GM13977 (cell line): ENCODE results near the gene RLIM.

Experiments
- DNase-seq: peaks from one replicate; pipeline ENCODE4 v3.0.0; 2012; ENCODE audit warnings: low spot score
- in situ Hi-C: fragments of 300-500 bp; cut with MboI; formaldehyde crosslinking; loops from one replicate; pipeline ENCODE4 v1.12.0; 2022; ENCODE audit warnings: low sequenced_read_pairs, low pct_unique_long_range_greater_than_20kb, mixed read lengths, inconsistent platforms; ENCODE audit not compliant: unreplicated experiment
- TF ChIP-seq, protein P1 (sequence below): IDR thresholded peaks from 2 replicates; pipeline ENCODE4 v1.5.1; 2012; ENCODE audit warnings: mild to moderate bottlenecking, control low read depth; ENCODE audit not compliant: insufficient read depth; ENCODE audit errors: extremely low read depth, missing control alignments

RLIM gene

DNA sequence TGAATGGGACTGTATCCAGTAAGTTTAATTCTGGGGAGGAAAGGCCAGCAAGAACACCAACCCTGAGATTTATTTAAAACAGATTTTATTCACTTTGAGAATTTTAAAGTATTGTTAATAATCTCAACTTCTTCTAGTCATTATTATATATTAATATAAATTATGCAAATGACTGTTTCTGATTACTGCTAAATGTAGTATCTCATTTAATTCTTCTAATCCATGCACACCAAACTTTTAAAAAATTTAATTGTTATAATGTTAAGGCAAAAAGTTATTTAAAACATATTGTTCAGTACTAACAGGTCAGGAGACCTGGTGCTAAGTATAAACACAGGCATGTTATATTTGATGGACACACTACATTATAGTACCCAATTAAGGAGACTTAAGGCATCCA lies 8.1 kb downstream of the RLIM start:
- no peak for DNase-seq
- in situ Hi-C loops = loop anchor here (25.0 kb wide), 1 partner anchor 306 kb away; no protein-coding TSS in a partner anchor
- TF ChIP-seq, protein P1, sequence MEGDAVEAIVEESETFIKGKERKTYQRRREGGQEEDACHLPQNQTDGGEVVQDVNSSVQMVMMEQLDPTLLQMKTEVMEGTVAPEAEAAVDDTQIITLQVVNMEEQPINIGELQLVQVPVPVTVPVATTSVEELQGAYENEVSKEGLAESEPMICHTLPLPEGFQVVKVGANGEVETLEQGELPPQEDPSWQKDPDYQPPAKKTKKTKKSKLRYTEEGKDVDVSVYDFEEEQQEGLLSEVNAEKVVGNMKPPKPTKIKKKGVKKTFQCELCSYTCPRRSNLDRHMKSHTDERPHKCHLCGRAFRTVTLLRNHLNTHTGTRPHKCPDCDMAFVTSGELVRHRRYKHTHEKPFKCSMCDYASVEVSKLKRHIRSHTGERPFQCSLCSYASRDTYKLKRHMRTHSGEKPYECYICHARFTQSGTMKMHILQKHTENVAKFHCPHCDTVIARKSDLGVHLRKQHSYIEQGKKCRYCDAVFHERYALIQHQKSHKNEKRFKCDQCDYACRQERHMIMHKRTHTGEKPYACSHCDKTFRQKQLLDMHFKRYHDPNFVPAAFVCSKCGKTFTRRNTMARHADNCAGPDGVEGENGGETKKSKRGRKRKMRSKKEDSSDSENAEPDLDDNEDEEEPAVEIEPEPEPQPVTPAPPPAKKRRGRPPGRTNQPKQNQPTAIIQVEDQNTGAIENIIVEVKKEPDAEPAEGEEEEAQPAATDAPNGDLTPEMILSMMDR = no peak

DNA sequence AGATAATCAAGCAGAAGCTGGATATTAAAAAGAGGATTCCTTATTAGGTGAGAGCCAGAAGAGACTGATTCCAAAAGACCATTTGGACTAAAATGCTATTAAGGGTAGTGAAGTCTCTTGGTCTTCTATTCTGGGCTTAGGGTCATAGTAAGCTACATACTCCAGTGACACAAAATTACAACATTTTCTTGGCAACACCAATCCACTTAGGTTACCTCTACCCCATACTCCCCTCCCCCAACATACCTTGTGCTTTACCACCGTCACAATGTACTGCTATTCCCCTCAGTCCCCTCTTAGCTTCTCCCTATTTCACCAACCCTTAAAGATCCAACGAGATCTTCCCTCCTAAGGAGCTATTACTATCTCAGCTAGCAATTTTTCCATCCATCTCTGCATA lies 11.4 kb downstream of the RLIM start:
- DNase-seq = no peak
- TF ChIP-seq, protein P1 = no peak
- in situ Hi-C loops = loop anchor here (25.0 kb wide), 1 partner anchor 309 kb away; no protein-coding TSS in a partner anchor

DNA sequence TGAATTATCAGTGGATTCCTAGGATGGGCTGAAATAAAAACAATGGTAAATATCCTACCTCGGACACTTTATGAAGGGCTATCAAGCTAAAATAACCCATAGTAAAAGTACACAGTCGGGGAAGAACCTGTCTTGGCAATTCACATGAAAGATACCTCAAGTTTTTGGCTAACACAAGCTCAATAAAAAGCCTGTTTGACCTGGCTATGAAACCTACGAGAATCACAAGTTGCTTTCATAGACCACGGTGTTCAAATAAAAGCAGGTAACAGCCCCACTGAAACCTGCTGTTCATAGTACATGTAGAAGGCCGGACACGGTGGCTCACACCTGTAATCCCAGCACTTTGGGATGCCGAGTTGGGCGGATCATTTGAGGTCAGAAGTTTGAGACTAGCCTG lies 12.3 kb downstream of the RLIM start:
- in situ Hi-C loops = loop anchor here (25.0 kb wide), 1 partner anchor 310 kb away; no protein-coding TSS in a partner anchor

DNA sequence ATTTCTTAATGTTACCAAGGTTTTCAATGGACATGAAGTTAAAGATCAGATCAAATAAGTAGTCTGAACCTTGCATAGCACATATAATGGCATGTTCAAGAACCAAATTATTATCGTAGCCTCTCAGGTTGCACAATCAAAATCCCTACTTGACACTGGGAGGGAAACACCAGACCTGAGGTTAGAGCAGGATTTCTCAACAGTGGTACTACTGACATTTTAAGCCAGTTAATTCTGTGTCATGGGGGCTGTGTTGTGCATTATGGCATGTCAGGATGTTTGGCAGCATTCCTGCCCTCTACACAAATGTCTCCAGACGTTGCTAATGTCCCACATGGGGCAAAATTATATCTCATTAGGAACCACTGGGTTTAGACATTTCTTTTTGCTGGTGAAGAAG lies 20.8 kb downstream of the RLIM start:
- no peak for DNase-seq
- TF ChIP-seq, protein P1 = no peak
- in situ Hi-C loops = no loop called here

More for the DNA sequence above, 12.3 kb downstream of the RLIM start:
- TF ChIP-seq, protein P1 = no peak
- DNase-seq = no peak

DNA sequence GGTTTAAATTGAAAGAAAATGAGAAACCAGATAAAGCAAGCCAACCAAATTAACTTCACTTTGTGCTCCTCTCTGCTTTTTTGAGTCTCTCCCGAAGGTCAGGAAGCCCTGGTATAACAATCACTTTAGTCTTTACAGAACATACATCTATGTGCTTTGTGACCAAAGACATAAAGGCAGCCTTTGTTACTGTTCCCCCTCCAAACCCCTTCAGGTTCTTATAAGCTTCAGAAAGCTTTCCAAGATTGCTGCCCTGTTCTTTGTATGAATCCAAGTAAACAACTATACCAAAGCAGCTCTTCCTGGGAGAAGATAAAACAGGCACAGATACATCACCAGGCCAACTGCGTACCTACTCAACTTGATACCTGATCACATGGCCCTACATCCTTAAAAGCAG lies 28.7 kb downstream of the RLIM start:
- in situ Hi-C loops = no loop called here
- TF ChIP-seq, protein P1 = no peak
- no peak for DNase-seq

DNA sequence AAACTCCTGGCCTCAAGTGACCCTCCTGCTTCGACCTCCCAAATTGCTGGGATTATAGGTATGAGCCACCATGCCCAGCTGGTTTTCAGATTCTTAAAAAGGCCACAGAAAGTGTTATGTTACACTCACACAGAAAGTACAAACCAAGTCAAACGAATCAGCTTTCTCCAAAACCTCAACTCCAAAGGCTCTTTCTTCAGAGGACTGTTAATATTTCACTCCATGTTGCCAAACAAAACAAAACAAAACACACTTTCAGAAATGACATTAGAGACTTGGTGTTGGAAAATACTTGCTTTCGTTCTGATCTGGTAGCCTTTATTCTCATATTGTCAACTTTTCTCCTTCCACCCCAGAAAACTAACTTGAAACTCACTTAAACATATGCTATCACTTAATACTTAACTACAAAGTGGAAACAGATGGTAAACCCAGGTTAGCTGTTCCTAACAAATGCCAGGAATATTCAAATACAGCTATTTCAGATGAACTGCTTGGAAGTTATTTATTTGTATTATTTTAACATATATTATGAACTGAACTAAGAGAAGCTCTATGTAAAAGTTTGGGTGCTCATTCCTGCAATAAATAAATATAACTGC lies 34.7 kb downstream of the RLIM start:
- TF ChIP-seq, protein P1 = no peak
- in situ Hi-C loops = no loop called here
- DNase-seq = no peak
